GM21576 (cell line): ENCODE results near the gene MMP2.

Source experiments
- ATAC-seq: cut with Tn5 transposase; IDR thresholded peaks from one replicate; pipeline ENCODE4 v1.9.1; 2021; ENCODE audit warnings: mild to moderate bottlenecking, moderate library complexity; ENCODE audit not compliant: unreplicated experiment

The MMP2 gene

DNA sequence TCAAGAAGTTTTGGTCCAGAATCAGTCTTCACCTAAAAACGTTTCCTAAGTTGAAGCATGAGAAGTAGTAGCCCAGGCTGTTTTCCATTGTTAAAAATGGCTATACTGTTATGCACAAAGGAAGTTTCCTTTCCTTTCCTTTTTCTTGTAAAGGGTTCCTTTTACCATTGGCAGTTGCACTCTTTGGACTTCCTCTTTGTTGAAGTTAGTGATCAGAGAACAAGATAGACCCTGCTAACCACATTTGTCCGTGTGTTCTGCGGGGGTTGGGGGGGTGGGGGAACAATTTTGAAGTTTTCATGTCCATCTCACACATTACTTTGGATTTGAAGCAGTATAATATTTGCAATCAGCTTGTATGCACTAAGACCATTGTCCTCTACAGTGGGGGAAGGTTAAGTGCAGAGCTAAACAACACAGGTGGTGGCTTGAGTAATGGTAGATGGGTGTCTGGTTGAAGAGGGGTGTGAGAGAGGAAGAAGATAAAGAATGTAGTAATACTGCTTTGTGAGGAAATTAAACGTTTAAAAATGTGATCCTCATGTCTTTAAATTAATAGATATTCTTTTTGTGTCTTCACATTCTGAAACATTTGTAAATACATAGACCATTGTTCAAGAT lies 31.3 kb downstream of the MMP2 start:
- ATAC-seq: no peak

GRCh38 chr16:55512941-55513340 lies 33.9 kb downstream of the MMP2 start:
- no peak for ATAC-seq

DNA sequence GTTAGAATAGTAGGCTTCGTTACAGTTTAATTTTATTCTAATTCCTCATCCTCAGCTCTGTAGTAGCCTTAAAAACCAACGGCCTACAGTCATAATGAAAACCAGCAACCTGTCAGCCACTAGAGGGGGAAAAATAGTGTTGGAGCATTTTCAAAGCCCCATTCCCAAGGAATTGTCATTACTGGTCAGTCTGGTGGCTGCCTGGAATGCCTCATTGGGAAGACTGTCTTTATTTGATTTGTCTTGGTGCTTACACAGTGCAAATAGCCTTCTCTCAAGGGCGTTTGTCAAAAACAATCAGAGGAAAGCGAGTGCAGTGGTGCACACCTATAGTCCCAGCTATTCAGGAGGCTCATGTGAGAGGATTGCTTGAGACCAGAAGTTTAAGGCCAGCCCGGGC lies 34.6 kb downstream of the MMP2 start:
- no peak for ATAC-seq

DNA sequence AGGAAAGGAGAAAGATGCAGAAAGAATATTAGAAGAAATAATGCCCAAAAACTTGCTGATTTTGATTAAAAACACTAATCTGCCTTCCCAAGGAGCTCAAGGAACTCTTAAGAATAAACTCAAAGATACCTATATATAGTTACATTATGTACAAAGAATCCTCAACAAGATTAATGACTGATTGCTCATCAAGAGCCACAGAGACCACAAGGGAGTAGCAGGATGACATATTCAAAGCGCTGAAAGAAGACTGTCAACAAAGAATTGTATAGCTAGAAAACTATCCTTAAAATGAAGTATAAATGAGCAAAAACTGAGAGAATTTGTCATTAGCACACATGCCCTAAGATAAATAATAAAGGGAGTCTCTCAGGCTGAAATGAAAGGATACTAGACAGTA lies 36.1 kb downstream of the MMP2 start:
- no peak for ATAC-seq

GRCh38 chr16:55521792-55522191 lies 42.8 kb downstream of the MMP2 start:
- ATAC-seq: no peak

DNA sequence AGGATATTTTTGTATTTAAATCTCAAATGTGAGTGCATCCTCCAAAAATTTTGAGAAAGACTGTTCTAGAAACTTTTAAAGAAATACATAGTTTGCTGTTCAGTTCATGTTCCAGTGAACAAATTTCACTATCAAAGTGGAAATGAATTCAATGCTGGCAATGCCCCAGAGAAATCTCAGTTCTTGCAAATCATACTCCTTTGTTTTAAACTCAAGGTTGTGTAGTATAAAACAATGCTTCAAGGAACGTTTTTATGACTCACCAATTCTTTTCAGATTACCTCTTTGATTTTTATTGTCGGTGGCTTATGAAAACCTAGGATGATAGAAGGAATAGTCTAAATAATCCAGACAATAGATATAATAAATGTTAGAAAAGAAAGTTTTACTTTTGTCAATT lies 47.4 kb downstream of the MMP2 start:
- ATAC-seq: no peak

DNA sequence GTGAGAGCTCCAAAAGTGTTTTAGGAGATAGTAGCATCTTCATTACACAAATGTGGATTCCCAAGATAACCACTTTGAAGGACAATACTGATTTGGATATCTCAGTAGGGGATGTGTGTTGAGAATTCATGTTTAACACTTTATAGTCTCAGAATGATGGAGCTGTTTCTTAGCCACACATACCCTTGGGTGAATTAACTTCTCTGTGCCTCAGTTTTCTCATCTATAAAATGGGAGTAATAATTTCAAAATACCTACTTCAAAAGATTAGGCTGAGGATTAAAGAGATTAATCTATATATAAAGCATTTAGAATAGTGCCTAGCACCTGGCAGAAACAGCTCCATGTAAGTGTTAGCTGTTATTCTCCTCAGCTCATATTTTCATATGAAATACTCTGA lies 48.9 kb downstream of the MMP2 start:
- ATAC-seq: no peak

DNA sequence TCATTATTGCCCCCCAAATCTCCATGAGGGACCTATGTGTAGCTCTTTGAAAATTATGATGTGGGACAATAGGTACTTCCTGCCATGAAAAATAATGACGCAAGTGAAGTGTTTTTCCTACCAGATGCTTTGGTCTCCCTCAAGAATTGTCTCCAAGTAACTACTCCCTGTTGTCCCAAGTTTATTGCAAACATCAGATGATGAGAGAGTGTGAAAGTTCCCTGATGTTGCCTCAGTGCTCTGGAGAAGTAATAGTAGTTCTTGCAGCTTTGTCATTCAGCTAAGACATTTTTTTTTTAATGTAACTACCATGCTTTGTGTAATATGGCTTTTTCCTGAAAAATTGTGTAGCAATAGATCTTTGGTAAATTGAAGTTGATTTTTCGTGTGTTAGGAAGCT lies 50.0 kb downstream of the MMP2 start:
- ATAC-seq: no peak

DNA sequence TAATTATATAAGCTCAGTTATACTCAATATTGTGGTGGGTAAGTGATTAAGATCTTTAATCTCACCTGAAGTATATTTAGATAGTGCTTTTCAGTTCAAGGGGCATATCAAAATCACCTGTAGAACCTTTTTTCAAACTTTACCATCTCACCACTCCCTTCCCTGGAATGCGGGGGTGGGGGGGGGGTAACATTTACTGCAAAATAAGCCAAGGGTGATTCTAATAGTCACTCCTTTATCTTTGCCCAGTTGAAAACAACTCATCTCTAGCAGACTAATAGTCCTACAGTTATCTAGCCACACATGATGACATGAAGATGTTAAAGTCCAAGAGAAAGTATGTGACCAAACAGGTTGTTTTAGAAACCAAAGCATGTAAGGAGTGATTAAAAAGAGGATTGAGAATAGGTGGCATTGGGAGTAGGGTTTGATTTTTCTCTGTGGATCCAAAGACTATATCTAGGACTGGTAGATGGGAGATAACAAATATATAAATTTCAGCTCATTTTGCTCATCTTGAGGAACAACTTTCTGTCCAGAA lies 51.4 kb downstream of the MMP2 start:
- ATAC-seq: no peak

DNA sequence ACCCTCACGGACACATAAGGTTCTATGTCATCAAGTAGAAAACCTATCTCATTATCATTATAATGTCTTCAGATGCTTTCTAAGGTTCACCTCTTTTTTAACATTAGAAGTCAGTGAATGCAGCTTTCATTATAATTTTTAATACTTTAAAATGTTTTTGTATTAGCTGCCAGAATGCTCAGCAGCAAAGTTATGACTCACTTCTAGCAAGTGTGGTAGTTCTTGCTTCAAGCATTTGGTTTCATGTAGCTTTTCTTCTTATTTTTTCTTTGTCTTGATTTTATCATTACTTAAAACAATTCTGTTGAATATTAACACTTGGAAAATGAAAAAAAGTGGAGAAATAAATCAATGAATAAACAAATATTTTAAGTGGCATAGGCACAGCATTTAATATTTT lies 53.2 kb downstream of the MMP2 start:
- no peak for ATAC-seq

DNA sequence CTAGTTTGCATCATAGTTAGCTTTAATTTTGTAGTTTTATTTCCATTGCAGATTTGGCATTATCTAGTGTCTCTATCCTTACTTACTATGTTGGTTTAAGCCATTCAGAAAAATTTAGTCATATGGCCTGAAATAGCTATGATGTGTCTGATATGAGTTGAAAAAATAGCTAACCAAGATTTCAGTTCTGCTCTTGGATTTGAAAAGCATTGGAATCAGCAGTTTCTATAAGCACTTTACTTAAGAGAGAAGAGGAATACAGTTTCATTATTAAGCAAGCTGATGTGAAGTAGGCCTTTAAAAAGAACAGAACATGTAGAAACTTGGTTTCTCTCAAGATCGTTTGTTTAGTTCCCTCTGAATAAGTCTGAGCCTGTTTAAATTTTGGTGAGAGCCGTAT lies 55.8 kb downstream of the MMP2 start:
- ATAC-seq: no peak

- ATAC-seq: no peak
Observed at GRCh38 chr16:55539049-55539448, 60.1 kb downstream of the MMP2 start.

- ATAC-seq: no peak
Observed at GRCh38 chr16:55539488-55539887, 60.5 kb downstream of the MMP2 start.

DNA sequence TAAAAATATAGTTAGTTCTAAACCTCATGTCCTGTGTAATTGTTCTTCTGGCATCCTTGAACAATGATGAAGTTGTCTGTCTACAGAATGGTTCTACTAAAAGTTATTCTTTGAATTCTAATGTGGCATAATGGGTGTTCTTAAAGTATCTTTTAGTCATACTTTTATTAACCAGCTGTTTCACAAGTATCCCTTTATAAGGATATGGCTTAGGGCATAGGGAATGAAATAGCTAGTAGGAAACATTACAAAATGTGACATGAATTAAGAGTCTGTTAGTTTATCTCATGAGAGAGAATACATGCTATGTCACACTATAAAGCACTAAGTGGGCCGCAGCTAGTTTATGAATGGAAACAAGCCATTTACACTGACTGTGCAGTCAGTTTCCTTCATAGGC lies 61.2 kb downstream of the MMP2 start:
- ATAC-seq: no peak

GRCh38 chr16:55542459-55543082 lies 63.6 kb downstream of the MMP2 start:
- no peak for ATAC-seq

DNA sequence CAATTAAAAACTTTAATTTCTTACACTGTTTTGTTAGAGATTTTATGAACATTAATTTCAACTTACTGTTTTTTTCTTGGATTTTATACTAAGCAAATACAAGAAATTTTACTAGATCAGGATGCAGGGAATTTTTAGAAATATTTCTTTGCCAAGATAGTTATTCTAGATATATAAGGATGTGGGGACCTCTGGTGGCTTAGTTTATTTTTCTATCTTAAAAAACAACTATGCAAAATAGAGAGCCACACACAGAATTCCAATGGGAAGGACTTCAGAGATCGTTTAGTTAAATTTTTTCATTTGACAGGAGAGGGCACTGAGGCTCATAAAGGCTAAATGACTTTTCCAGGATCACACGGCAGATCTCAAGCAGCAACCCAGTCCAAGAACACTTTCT lies 64.5 kb downstream of the MMP2 start:
- no peak for ATAC-seq

DNA sequence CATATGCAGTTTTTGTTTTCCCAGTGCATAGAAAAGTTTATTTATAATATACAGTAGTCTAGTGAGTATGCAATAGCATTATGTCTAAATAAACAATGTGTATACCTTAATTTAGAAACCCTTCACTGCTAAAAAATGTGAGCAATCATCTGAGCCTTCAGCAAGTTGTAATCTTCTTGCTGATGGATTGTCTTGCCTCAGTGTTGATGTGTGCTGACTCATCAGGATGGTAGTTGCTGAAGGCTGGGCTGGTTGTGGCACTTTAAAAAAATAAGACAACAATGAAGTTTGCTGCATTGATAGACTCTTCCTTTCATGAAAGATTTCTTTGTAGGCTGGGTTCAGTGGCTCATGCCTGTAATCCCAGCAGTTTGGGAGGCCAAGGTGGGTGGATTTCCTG lies 73.6 kb downstream of the MMP2 start:
- no peak for ATAC-seq

DNA sequence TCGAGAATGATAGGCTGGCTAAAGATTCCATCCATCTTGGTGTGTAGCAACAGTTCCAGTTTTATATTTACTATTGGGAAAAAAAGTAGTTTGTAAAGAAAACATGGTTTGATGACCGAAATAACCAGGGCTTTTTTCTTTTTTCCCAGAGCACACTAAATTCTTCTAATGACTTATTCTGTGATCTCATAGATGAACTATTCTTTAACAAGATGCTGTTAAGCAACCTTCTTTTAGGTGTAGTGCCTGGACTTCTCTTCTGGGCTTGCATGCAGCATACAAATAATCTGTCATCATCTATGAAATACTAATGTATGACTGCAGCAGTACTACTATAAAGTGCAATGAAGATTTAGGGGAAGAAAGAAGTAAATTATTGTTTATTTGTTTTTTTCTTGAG lies 76.4 kb downstream of the MMP2 start:
- ATAC-seq: no peak
